RPMI7951 (cell line): ENCODE results near the gene RFLNA. TPM values are rescaled to one million over a fixed set of nuclear protein-coding genes. Genes with fewer than 3 reads are reported as not detected.
A peak's percentile ranks its signal among the peaks of the same experiment; 100 is the strongest.
"Not testable (repeated sequence)": the region's sequence is repeated elsewhere in the genome, so short reads cannot be mapped to it uniquely, and the experiment has no call there.

ENCODE experiments used
- DNase-seq: peaks from one replicate; pipeline ENCODE4 v3.0.0-alpha.2; 2012; ENCODE audit warnings: low read depth
- total RNA-seq: library from RNA; depleted of rRNA; stranded (reverse); fragments of >200 nt; shearing (Covaris generic); gene quantifications from 2 replicates; pipeline ENCODE4 v1.2.3, GENCODE V29; 2014

The RFLNA gene
- total RNA-seq, 1 experiment from 2014 or later = 1.3 TPM

- no peak for DNase-seq
Observed at GRCh38 chr12:124282287-124282686, 12.6 kb upstream of the RFLNA start.

- no peak for DNase-seq
Observed at GRCh38 chr12:124283326-124283725, 11.6 kb upstream of the RFLNA start.

- DNase-seq = no peak
Observed at GRCh38 chr12:124284368-124284767, 10.5 kb upstream of the RFLNA start.

- DNase-seq = peak; percentile 77
Observed at GRCh38 chr12:124286414-124286813, 8.5 kb upstream of the RFLNA start.

DNA sequence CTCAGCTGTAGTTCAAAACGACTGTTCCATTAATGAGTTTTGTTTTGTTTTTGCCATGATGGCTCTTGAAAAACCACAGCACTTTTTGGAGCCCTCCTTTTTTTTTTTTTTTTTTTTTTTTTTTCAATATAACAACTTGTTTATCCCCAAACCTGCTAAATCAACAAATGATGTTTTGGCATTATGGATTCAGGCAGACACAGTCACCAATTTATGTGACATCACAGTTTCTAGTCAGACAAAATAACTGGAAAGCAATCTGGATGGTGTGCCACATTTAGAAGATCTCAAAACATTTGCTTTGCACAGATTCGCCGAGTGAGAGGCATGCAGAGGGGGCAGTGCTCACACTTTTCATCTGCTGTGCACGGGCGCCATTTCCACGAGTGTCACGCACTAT, 7.9 kb upstream of the RFLNA start:
- no peak for DNase-seq

DNA sequence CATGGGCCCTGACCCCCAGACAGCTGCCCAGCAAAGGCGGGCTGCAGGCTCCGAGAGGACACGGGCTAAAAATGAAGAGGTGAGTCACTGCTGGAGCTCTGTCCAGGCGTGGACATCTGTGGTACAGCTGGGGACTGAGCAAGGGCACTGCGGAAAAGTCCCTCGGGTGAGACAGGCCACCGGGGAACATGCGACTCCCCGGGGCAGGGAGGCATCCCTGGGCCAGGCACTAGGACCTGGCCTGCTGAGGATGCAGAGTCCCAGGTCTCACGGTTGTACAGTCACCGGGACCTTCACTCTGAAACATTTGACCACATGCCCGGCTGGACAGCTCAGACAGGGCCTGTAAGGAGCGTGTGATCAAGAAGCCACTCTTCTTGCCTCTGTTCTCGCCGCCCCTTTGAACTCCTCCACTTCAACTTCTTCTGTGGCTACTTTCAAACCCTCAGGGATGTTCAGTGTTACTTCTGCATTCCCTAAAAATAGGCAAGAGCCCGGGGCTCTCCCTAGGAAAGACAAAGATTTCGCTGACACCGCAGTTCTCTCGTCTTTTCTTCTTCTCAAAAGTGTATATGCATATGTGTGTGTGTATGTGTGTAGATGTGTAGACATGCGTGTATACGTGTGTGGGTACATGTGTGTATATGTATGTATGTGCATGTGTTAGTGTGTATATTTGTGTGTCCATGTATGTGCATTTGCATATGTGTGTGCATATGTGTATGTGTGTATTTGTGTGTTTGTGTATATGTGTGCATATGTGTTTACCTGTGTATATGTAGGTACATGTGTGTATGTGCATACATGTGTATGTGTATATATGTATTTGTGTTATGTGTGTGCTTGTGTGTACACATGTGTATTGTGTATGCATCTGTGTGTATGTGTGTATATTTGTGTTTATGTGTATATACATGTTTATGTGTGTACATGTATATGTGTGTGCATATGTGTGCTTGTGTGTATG, 5.0 kb upstream of the RFLNA start:
- DNase-seq = peak; percentile 96

- no peak for DNase-seq
Observed at GRCh38 chr12:124292385-124292784, 2.5 kb upstream of the RFLNA start.

DNA sequence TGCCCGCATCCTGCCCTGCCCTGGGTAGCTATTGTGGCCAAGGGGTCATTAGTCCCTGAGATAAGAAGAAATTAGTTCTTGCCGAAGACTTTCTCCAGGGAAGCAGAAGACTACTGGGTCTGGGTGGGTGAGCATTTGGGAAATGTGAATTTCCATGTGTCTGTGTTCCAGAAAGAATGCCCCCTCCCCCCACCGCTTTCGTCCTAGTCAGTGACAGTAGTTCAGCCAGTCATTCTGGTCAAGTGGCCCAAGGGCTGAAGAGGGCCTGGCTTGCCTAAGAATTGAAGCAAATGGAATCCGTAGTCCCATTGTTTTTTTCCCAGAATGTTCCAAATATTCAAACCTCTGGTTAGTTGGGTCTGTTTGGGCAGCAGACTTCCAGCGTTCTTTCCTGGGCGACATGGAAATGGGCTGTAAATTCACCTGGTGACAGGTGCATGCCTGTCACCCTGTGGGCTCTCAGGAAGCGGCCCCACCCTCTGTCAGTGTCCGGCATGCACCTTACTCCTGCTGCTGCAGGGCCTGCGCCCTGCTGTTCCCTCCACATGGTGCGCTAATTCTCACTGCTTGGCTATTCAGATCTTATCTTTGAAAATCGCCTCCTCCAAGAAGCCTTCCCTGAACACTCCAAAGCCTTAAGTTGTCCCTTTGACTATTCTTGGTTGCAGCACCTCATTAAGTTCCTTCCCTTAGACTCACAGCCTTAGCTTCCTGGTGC, 1.4 kb upstream of the RFLNA start:
- DNase-seq = no peak

GRCh38 chr12:124295431-124296058, 652 bp downstream of the RFLNA start:
- DNase-seq = no peak

DNA sequence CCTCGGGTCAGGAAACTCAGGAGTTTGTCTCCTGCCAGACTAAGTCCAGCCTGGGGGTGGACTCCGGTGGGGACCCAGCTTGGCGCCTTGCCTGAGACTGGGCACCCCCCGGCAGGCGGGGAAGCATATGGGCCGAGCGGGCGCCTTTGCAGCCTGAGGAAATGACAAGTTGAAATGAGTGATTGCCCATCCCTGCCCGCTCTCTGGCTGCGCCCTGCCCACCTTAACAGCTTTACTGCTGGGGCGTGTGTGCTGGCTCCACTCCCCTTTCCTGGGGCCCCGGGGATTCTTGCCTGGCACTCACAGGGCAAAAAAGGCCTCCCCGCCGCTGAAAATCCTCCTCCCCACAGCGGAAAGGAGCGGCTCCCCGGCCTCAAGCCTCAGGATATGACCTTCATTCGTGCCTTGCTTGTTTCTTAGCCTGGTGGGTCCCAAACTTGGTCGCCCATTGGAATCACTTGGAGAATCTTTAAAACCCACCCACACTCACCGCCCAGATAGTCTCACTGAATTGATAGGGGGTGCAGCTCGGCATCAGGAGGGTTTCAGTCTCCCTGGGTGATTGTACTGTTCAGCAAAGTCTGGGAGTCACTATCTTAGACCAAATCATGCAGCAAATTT, 1.5 kb downstream of the RFLNA start:
- peak; percentile 29 for DNase-seq

- DNase-seq = no peak
Observed at GRCh38 chr12:124296916-124297351, 2.0 kb downstream of the RFLNA start.

GRCh38 chr12:124297389-124297788, 2.5 kb downstream of the RFLNA start:
- no peak for DNase-seq

DNA sequence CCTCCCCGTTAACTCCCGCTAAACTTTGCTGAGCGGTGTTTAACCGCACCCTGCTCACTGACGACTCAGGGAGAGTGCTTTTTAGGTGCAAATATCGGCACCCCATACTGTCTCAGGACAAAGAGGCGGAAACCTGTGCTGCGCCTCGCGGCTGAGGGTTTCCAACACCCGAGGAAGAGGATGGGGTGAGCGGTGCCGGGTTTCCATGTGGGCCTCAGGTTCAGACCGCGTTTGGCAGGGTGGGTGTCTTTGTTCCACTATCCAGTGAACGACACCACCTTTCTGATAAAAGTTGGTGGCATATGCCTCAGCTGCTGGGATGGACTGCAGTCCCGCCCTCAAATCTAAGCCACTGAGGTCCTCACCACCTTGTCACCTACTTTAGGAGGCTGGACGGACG, 3.0 kb downstream of the RFLNA start:
- DNase-seq = no peak

DNA sequence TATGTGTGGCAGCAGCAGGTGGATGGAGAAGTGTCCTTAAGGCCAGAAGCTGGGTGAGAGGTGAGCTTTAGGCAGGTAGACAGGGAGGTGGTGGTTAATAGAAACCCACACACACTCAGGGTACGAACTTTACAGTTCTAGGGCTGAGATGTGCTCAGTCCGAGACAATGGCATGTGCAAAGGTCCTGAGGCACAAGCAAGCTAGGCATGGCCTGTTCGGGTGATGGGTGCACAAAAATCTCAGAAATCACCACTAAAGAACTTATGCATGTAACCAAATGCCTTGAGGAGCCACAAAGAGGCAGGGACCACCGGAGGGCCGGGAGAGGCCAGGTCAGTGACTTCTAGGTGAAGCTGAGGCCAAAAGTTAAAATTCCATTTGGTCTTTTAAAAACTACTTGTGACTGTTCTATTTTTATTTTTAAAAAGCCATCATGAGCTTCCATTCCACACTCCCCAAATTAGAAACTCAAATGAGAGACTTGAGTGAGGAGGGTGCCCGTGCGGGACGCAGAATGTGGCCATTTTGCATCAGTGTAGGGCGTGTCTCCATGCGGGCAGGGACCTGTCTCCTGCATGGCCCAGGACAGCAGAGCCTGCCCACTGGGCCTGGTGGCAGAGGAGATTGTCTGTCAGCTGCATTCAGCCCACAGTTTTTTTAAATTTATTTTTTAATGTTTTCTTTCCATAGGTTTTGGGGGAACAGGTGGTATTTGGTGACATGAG, 4.0 kb downstream of the RFLNA start:
- no peak for DNase-seq

DNA sequence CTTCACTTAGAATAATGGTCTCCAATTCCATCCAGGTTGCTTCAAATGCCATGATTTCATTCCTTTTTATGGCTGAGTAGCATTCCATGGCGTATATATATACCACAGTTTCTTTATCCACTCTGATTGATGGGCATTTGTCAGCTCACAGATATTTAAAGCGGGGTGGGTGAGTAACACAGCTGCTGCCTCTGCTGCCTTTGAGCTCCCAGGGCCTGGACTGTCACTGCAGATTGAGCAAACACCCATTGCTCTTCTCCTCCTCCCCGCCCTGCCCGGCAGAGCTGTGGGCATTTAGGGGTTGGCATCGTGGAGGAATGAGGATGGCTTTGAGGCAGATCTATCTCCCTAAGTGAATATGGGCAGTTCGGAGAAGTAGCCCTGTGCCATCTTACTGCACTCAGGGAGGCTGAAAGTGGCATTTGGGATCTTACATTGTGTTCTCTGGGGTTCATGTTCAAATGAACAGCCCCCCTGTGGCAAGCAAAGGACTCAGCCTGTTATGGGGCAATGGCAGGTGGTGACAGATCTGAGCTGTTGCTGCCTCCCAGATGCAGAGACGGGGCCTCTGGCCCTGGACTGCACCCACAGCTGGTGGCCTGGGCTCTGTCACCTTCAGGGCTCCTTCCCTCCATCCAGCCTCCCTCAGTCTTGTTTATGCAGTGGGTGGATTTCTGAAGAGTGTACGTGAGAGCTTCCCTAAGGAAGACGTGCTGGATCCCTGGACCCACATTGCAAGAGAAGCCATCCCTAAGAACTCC, 4.9 kb downstream of the RFLNA start:
- DNase-seq = no peak

DNA sequence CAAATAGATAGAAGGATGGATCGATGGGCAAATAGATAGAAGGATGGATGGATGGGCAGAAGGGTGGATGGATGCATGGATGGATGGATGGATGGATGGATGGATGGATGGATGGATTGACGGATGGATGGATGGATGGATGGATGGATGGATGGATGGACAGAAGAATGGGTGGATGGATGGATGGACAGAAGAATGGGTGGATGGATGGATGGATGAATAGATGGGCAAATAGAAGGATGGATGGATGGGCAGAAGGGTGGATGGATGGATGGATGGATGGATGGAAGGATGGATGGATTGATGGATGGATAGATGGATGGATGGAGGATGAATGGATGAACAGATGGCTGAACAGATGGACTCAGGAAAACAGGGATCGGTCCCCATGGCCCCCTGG, 5.8 kb downstream of the RFLNA start:
- DNase-seq = not testable (repeated sequence)

DNA sequence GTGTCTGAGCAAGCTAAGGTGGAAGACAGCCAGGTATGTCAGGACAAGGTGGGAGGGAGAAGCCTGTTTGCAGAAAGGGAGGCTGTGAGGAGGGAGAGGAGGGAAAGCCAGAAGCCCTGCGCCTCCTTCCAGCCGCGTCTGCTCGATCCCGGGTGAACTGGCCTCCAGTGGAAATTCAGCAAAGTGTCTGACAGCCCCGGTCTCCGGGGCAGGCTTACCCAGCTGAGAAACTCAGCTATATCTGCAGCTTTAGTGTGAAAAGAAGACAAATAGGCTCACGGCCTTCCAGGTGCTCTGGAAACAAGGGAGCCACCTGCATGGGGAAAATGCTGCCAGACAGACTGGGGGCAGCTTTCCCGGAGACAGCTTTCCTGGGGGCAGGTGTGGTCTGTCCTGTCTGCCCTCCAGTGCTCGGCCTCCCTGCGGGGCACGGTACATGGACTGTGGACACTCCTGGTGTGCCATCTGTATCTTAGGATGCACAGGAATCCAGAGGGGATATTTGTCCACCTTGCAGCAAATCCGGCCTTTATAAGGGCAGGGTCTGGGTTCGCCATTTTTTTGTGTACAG, 6.3 kb downstream of the RFLNA start:
- no peak for DNase-seq

DNA sequence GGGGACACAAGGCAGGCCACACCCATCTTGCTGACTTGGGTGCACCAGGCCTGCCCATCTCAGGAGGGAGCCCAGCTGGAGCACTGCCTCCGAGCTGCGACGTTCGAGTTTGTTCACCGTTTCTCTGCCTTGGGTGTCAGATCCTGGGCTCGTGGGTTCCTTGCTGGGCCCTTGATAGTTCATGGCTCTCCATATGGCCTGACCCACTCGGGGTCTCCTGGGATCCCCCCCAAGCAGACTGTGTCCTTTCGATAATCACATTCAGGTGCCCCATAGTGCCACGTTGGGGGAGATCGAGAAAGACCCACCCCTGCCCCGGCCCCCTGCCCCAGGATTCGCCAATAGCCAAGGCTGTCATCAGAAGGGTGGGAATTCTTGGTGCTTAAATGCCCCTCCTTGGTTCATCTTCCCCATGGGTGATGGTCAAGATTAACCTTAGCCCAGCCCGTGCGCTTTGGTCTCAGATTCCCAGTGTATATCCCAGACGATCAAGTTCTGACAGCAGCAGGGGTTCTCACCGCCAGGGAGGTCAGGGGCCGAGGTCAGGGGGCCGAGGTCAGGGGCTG, 7.4 kb downstream of the RFLNA start:
- no peak for DNase-seq

- DNase-seq = no peak
Observed at GRCh38 chr12:124302807-124303578, 8.1 kb downstream of the RFLNA start.
